22Rv1 (cell line): ENCODE measurements around the gene GTF2F2.
"Not testable (repeated sequence)": the region's sequence is repeated elsewhere in the genome, so short reads cannot be mapped to it uniquely, and the experiment has no call there.

ENCODE experiments used
- H3K27ac ChIP-seq: fragments of 450-650 bp; 2 replicates; pipeline ENCODE4 v1.5.1; 2017
- CTCF ChIP-seq: fragments of 450-650 bp; IDR thresholded peaks from 2 replicates; pipeline ENCODE4 v1.5.1; 2017; ENCODE audit warnings: mild to moderate bottlenecking
- ZFX ChIP-seq: fragments of 450-650 bp; IDR thresholded peaks from 2 replicates; pipeline ENCODE4 v1.6.1; 2017; ENCODE audit warnings: antibody characterized with exemption, borderline replicate concordance

Gene GTF2F2

DNA sequence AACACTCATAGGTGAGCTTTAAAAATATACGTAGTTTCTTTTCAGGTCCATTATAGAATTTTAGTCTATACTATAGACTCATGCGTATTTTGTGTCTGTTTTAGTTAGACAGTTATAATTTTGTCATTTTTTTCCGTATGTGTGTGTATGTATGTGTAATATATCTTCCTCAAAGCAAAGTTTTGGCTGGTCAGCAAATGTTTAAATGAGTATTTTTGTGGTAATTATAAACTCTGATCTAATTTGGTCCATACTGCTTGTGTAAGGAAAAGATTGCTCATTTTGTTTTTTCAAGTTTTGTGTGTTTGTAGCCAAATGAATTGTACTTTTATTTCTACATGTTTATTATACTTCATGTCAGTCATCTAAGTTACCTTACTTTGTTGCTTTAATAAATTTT is 60.0 kb downstream of the GTF2F2 start:
- TF ChIP-seq ZFX (no peak), CTCF (no peak)
- no peak overlapping the region for H3K27ac ChIP-seq

- no peak for TF ChIP-seq ZFX
- TF ChIP-seq CTCF: no peak
- no peak overlapping the region for H3K27ac ChIP-seq
Observed at GRCh38 chr13:45180713-45181601, 60.6 kb downstream of the GTF2F2 start.

DNA sequence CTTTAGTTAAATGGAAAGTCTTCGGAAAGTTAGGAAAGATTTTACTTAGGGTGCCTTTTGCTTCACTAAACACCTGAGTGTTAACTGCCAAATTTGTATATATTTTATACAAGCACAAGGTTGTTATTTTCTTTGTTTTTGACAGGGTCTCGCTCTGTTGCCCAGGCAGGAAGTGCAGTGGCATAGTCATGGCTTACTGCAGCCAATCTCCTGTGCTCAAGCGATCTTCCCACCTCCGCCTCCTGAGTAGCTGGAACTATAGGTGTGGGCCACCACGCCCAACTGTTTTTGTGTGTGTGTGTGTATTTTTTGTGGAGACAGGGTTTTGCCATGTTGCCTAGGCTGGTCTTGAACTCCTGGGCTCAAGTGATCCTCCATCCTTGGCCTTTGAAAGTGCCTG is 64.4 kb downstream of the GTF2F2 start:
- no peak overlapping the region for H3K27ac ChIP-seq
- no peak for TF ChIP-seq ZFX
- TF ChIP-seq CTCF: no peak

GRCh38 chr13:45185286-45185685 is 65.0 kb downstream of the GTF2F2 start:
- no peak for TF ChIP-seq CTCF
- no peak for TF ChIP-seq ZFX
- no peak overlapping the region for H3K27ac ChIP-seq

DNA sequence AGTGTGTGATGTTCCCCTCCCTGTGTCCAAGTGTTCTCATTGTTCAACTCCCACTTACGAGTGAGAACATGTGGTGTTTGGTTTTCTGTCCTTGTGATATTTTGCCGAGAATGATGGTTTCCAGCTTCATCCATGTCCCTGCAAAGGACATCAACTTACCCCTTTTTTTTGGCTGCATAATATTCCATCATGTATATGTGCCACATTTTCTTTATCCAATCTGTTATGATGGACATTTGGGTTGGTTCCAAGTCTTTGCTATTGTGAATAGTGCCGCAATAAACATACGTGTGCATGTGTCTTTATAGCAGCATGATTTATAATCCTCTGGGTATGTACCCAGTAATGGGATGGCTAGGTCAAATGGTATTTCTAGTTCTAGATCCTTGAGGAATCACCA is 68.8 kb downstream of the GTF2F2 start:
- H3K27ac ChIP-seq: not testable (repeated sequence)

DNA sequence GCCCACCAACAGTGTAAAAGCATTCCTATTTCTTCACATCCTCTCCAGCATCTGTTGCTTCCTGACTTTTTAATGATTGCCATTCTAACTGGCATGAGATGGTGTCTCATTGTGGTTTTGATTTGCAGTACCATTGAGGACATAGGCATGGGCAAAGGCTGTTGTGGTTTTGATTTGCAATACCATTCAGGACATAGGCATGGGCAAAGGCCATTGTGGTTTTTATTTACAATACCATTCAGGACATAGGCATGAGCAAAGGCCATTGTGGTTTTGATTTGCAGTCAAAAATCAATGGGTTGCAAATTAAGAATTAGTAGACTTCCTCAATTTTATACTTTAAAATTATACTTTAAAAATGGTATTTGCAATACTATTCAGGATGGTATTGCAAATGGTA is 69.2 kb downstream of the GTF2F2 start:
- not testable (repeated sequence) for H3K27ac ChIP-seq

GRCh38 chr13:45191874-45192273 is 71.6 kb downstream of the GTF2F2 start:
- no peak for TF ChIP-seq ZFX
- no peak overlapping the region for H3K27ac ChIP-seq

GRCh38 chr13:45194081-45194939 is 74.0 kb downstream of the GTF2F2 start:
- no peak for TF ChIP-seq CTCF
- TF ChIP-seq ZFX: no peak
- H3K27ac ChIP-seq: no peak overlapping the region
